Lung microvascular endothelial cell (primary cell): ENCODE measurements around the gene FXYD3. TPM values are rescaled to one million over a fixed set of nuclear protein-coding genes. Genes with fewer than 3 reads are reported as not detected.
A peak's percentile ranks its signal among the peaks of the same experiment; 100 is the strongest.

ENCODE experiments used
- DNase-seq, 2 donors: peaks; one replicate each; pipeline versions ENCODE4 v3.0.0 to v3.0.0-alpha.2; 2010; ENCODE audit warnings: low read depth in 2 of 2
- total RNA-seq: library from RNA; depleted of rRNA; stranded (reverse); fragments of >200 nt; gene quantifications from 2 replicates; pipeline ENCODE4 v1.2.1, GENCODE V29; 2014

The FXYD3 gene
- total RNA-seq = not detected in 2 replicates

DNA sequence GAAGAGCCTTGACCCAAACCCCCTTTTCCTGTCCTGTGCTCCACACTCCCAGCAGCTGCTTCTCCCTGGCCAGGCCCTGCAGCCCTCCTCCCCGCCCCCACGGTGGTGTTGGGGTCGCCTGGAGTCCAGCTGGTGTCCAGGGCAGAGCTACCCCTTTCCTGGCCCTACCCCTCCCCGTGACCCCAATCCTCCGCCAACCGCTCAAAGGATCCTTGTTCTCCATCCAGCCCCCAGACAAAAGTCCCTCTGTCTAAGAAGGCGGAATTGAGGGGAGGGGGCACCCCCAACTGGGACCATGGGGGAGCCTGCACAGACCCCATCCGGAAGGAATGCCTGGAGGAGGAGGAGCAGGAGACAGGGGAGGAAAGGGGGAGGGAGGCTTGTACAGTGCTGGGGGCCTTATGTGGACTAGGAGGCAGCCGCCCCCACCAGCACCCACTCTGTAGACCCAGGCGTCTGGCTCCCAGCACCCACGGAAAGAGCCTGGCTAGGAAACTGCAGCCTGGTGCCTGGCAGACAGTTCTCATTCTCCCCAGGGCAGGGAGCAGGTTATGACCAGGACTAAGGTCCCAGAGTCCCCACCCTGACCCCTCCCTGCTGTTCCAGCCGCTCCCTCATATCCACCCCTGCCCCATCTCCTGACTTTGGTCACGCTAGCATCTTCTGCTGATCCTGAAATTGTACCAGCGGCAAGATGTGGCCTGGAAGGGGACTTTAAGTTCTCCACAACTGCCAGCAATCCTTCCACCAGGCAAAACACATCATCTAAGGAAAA lies at the start of gene FXYD3:
Gene FXYD3 (plus strand): TSS at position 647 of the 775 bp plus-strand sequence. CDS start 3,554 bp downstream, outside the sequence.
- no peak for DNase-seq

DNA sequence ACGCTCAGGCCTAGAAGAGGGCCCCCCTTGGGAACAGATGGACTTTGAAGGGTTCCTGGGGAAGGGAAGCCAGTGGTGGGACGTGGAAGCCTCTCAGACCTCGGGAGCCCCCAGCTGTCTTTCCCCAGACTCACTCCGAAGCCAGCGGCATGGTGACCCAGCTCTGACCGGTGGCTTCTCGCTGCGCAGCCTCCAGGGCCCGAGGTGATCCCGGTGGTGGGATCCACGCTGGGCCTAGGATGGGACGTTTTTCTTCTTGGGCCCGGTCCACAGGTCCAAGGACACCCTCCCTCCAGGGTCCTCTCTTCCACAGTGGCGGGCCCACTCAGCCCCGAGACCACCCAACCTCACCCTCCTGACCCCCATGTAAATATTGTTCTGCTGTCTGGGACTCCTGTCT lies 49.5 kb upstream of the FXYD3 start:
- no peak for DNase-seq

GRCh38 chr19:35066691-35067563 lies 48.7 kb upstream of the FXYD3 start:
- DNase-seq = peak; percentile 79 to 87

DNA sequence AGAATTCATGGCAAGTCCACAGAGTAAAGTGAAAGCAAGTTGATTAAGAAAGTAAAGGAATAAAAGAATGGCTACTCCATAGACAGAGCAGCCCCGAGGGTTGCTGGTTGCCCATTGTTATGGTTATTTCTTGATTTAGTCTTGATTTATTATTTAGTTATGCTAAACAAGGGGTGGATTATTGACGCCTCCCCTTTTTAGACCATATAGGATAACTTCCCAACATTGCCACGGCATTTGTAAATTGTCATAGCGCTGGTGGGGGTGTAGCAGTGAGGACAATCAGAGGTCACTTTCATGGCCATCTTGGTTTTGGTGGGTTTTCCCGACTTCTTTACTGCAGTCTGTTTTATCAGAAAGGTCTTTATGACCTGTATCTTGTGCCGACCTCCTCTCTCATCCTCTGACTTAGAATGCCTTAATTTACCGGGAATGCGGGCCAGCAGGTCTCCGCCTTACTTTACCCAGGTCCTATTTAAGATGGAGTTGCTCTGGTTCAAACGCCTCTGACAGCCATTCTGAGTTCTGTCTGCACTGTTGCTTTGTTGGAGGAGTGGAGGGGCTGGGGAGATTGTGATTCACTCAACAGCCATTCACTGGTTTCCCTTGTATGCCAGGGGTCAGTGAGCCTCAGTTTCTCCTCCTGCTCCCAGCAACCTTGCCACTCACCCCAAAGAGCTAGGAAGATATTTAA lies 46.5 kb upstream of the FXYD3 start:
- DNase-seq = no peak

DNA sequence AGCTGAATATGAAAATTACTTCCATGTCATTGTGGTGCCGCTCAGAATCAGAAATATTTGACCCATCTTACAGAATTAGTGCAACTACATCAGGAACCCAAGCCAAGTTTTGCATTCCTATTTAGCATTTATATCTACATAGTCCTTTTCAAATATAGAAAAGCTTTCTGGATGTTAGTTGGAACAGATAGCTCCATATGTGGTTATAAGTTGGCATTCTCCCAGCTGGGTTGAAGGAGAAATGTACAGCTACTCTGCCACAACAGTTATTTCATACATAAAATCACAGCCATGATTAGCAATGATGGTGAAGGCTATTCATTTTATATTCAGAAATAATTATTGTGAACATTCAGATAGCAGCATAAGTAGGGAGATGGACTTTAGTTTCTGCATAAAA lies 45.9 kb upstream of the FXYD3 start:
- DNase-seq = no peak

DNA sequence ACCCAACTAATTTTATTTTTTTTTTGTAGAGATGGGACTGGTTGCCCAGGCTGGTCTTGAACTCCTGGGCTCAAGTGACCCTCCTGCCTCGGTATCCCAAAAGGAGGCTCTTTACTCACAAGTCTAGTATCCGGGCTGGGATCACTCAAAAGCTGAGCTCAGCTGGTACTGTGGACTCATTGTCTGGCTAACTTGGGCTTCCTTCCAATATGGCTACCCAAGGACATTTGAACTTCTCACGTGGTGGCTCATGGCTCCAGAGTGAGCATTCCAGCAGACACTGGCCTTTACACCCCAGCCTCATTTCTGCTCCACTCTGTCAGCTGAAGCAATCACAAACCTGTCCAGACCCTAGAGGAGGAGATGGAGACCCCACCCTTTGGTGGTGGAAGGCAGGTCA lies 45.2 kb upstream of the FXYD3 start:
- DNase-seq = no peak

GRCh38 chr19:35073516-35073915 lies 42.1 kb upstream of the FXYD3 start:
- no peak for DNase-seq

DNA sequence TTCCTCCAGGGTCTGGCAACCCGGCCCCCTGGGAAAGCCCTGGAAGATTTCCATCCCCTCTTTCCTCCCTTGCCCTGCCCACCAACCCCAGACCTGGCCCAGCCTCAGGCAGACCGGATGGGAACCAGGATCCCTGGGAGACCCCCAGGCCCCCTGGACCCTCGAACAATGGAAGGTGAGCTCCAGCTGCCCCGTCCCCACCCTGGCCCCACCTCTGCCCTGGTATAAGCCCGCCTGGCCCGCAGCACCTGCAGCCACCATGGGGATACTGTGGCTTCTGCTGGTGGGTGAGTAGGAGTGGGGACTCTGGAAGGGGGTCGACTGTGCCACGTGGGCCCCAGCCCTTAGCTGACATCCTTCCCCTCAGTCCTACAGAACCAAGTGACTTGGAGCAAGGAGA lies 41.7 kb upstream of the FXYD3 start:
- no peak for DNase-seq

GRCh38 chr19:35074426-35075201 lies 41.0 kb upstream of the FXYD3 start:
- no peak for DNase-seq

- DNase-seq = no peak
Observed at GRCh38 chr19:35075202-35076025, 40.2 kb upstream of the FXYD3 start.

DNA sequence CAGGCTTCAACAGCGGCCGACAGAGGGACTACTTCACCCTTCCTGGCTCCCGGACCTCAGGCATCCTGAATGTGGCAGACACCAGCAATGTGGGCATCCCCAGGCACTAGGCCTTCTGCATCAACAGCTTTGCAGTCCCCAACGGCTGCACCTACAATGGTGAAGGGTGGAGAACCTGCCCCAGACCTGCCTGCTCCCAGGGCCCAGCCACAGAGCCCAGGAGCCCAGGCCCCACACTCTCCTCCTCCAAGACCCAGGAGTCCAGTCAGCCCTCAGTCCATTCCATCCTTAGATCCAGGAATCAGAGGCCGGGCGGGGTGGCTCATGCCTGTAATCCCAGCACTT lies 39.6 kb upstream of the FXYD3 start:
- DNase-seq = no peak

GRCh38 chr19:35076657-35077056 lies 39.0 kb upstream of the FXYD3 start:
- DNase-seq = no peak

DNA sequence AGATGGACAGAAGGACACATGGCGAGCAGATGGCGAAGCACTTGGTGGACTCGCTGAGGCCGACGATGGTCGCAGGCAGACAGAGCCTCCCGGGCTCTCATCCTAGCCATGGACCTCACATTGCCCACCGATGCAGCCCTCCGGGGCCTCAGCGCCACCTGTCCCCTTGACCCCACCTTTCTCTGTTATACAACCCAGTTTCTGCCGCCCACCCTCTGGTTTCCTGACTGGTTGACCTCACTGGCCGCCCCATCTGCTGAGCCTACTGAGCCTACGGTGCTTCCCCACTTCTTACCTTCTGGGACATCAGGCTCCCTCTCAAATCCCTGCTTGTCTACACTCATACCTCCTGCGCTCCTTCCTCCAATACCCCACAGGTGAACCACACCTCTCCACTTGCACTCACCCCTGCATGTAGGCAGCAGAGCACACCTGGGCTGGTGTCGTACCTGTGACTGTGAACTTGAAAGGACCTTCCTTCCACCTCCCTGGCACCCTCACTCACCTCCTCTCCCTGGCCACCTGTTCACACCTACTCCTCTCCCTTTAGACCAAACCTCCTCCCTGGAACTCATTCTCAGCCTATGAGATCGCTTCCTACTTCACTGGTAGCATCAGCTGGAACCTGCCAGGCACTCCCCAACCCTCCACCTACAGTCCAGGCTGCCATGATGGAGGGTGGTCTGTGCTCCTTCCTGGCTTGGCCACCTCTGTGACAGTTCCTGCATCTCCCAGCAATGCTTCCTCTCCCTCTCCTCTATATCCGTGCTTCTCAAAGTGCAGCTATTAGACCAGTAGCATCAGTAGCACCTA lies 38.0 kb upstream of the FXYD3 start:
- no peak for DNase-seq

DNA sequence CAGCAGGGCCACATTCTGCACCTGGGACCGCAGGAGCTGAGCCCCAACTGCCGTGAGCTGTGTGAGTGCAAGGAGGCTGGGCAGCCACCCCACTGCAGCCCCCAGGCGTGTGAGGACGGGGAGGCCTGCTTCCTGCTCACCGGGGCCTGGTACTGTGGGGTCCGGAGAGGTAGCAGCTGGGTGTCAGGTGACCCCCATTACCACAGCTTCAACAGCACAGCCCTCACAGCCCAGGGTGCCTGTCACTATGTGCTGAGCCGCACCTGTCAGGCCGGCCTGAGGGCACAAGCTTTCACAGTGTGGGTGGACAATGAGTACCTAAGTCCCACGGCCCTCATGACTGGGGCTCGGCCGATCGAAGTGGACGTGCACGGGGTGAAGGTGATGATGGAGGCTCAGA lies 35.8 kb upstream of the FXYD3 start:
- no peak for DNase-seq

- no peak for DNase-seq
Observed at GRCh38 chr19:35080613-35081170, 34.9 kb upstream of the FXYD3 start.

DNA sequence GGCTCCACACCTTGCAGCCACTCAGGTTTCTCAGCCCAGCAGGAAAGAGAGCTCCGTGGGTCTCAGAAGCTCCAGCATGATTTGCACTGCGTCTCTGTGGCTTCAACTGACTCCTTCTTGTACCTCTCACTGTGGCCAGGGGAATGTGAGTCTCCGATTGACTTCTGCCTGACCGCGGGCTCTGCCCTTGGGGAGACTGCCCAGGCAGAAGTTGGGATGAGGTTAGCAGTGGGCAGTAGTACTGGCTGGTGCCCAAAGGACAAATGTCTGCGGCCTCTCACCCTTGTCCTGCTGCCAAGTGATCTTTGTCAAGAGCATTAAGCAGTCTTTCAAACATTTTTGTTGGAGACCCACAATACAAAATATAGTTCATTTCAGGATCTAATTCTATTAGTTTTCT lies 34.4 kb upstream of the FXYD3 start:
- no peak for DNase-seq

GRCh38 chr19:35083691-35084508 lies 31.7 kb upstream of the FXYD3 start:
- no peak for DNase-seq

- no peak for DNase-seq
Observed at GRCh38 chr19:35084509-35084762, 31.2 kb upstream of the FXYD3 start.

DNA sequence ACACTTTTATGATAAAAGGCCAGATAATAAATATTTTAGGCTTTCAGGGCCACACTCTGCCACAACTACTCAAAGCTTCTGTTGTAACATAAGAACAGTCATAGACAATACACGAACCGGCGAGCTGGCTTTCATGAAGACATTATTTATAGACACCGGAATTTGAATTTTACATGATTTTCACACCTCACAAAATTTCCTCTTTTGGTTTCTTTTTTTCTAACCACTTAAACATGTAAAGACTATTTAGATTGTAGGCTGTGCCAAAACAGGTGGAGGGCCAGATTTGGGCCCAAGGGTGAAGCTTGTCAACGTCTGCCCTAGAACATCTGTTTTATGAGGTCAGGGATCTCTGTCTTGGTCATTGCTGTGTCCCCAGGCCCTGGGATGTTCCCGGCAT lies 29.7 kb upstream of the FXYD3 start:
- DNase-seq = no peak
